BLaER1 (cell line): Measurements from ENCODE around the gene UGT1A8.
"Not testable (repeated sequence)": the region's sequence is repeated elsewhere in the genome, so short reads cannot be mapped to it uniquely, and the experiment has no call there.

ENCODE experiments used
- H3K27ac ChIP-seq: shearing (Covaris generic); formaldehyde crosslinking; 2 replicates; pipeline ENCODE4 v1.8.1; 2022
- H3K27me3 ChIP-seq: shearing (Covaris generic); formaldehyde crosslinking; 2 replicates; pipeline ENCODE4 v1.8.1; 2022
- H3K36me3 ChIP-seq: shearing (Covaris generic); formaldehyde crosslinking; 2 replicates; pipeline ENCODE4 v1.8.1; 2022
- H3K4me1 ChIP-seq: shearing (Covaris generic); formaldehyde crosslinking; 2 replicates; pipeline ENCODE4 v1.8.1; 2022
- H3K4me2 ChIP-seq: shearing (Covaris generic); formaldehyde crosslinking; 2 replicates; pipeline ENCODE4 v1.8.1; 2022
- H3K4me3 ChIP-seq: shearing (Covaris generic); formaldehyde crosslinking; 2 replicates; pipeline ENCODE4 v1.8.1; 2022
- H3K9ac ChIP-seq: shearing (Covaris generic); formaldehyde crosslinking; 2 replicates; pipeline ENCODE4 v1.8.1; 2022
- H3K9me3 ChIP-seq: shearing (Covaris generic); formaldehyde crosslinking; 2 replicates; pipeline ENCODE4 v1.8.1; 2022
- H4K20me1 ChIP-seq: shearing (Covaris generic); formaldehyde crosslinking; 2 replicates; pipeline ENCODE4 v1.8.1; 2022
- Cebpa-rat ChIP-seq: shearing (Covaris generic); IDR thresholded peaks from 2 replicates; pipeline ENCODE4 v1.8.1; 2022

The UGT1A8 gene

GRCh38 chr2:233745073-233745755, 127.8 kb downstream of the UGT1A8 start:
- Histone ChIP-seq H3K4me1 (no peaks in the 10 kb centered on the region), H3K4me2 (no peak overlapping the region), H3K9me3 (peaks cover 10% of the 10 kb centered on the region), H3K27me3 (no peaks in the 10 kb centered on the region), H3K27ac (no peak overlapping the region), H3K9ac (no peak overlapping the region), H4K20me1 (no peaks in the 10 kb centered on the region), H3K4me3 (no peak overlapping the region), H3K36me3 (no peaks in the 10 kb centered on the region)
- no peak for TF ChIP-seq Cebpa-rat

GRCh38 chr2:233745838-233746237, 128.4 kb downstream of the UGT1A8 start:
- H3K4me2 ChIP-seq, H4K20me1 ChIP-seq, H3K36me3 ChIP-seq, H3K27me3 ChIP-seq, H3K9ac ChIP-seq, H3K27ac ChIP-seq, H3K4me3 ChIP-seq, H3K4me1 ChIP-seq: not testable (repeated sequence)
- peaks cover 16% of the 10 kb centered on the region for H3K9me3 ChIP-seq

GRCh38 chr2:233746475-233747282, 129.2 kb downstream of the UGT1A8 start:
- no peaks in the 10 kb centered on the region for H4K20me1 ChIP-seq
- H3K4me3 ChIP-seq = no peak overlapping the region
- H3K27me3 ChIP-seq = no peaks in the 10 kb centered on the region
- no peaks in the 10 kb centered on the region for H3K36me3 ChIP-seq
- H3K27ac ChIP-seq = no peak overlapping the region
- no peak for TF ChIP-seq Cebpa-rat
- H3K4me1 ChIP-seq = no peaks in the 10 kb centered on the region
- peaks cover 25% of the 10 kb centered on the region for H3K9me3 ChIP-seq
- no peak overlapping the region for H3K4me2 ChIP-seq
- H3K9ac ChIP-seq = no peak overlapping the region

- no peaks in the 10 kb centered on the region for H3K27me3 ChIP-seq
- peaks cover 30% of the 10 kb centered on the region for H3K9me3 ChIP-seq
- no peak overlapping the region for H3K4me3 ChIP-seq
- H3K9ac ChIP-seq = no peak overlapping the region
- H3K36me3 ChIP-seq = no peaks in the 10 kb centered on the region
- H4K20me1 ChIP-seq = no peaks in the 10 kb centered on the region
- no peak overlapping the region for H3K27ac ChIP-seq
- H3K4me2 ChIP-seq = no peak overlapping the region
- no peaks in the 10 kb centered on the region for H3K4me1 ChIP-seq
- TF ChIP-seq Cebpa-rat = no peak
These were observed 129.8 kb downstream of the UGT1A8 start for GRCh38 chr2:233747283-233747544.

- H3K36me3 ChIP-seq, H3K27ac ChIP-seq: not testable (repeated sequence)
These were observed 133.3 kb downstream of the UGT1A8 start for GRCh38 chr2:233750689-233751088.

GRCh38 chr2:233751212-233752009, 134.0 kb downstream of the UGT1A8 start:
- H3K4me1 ChIP-seq, H3K9ac ChIP-seq, H3K4me3 ChIP-seq, H4K20me1 ChIP-seq, H3K27ac ChIP-seq, H3K36me3 ChIP-seq, H3K27me3 ChIP-seq, H3K4me2 ChIP-seq: not testable (repeated sequence)
- peaks cover 44% of the 10 kb centered on the region for H3K9me3 ChIP-seq

More at GRCh38 chr2:233750689-233751088, 133.3 kb downstream of the UGT1A8 start:
- H3K4me1 ChIP-seq, H3K4me3 ChIP-seq, H3K9ac ChIP-seq, H4K20me1 ChIP-seq, H3K27me3 ChIP-seq, H3K4me2 ChIP-seq: not testable (repeated sequence)
- peaks cover 44% of the 10 kb centered on the region for H3K9me3 ChIP-seq

GRCh38 chr2:233754872-233755611, 137.6 kb downstream of the UGT1A8 start:
- no peak for TF ChIP-seq Cebpa-rat
- Histone ChIP-seq H3K4me3 (no peak overlapping the region), H3K9me3 (peaks cover 35% of the 10 kb centered on the region), H4K20me1 (no peaks in the 10 kb centered on the region), H3K4me2 (no peak overlapping the region), H3K27ac (no peak overlapping the region), H3K36me3 (no peaks in the 10 kb centered on the region), H3K9ac (no peak overlapping the region), H3K27me3 (no peaks in the 10 kb centered on the region), H3K4me1 (no peaks in the 10 kb centered on the region)

- H3K4me3 ChIP-seq = no peak overlapping the region
- no peak overlapping the region for H3K9ac ChIP-seq
- H3K27ac ChIP-seq = no peak overlapping the region
- no peaks in the 10 kb centered on the region for H3K4me1 ChIP-seq
- H3K36me3 ChIP-seq = no peaks in the 10 kb centered on the region
- TF ChIP-seq Cebpa-rat = no peak
- H3K27me3 ChIP-seq = no peaks in the 10 kb centered on the region
- peaks cover 20% of the 10 kb centered on the region for H3K9me3 ChIP-seq
- H3K4me2 ChIP-seq = no peak overlapping the region
- H4K20me1 ChIP-seq = no peaks in the 10 kb centered on the region
These were observed 139.1 kb downstream of the UGT1A8 start for GRCh38 chr2:233756429-233757081.

- H3K9me3 ChIP-seq = peaks cover 6% of the 10 kb centered on the region
- no peak overlapping the region for H3K9ac ChIP-seq
- H3K4me3 ChIP-seq = no peak overlapping the region
- H3K36me3 ChIP-seq = no peaks in the 10 kb centered on the region
- H3K27ac ChIP-seq = no peak overlapping the region
- no peaks in the 10 kb centered on the region for H3K27me3 ChIP-seq
- no peak overlapping the region for H3K4me2 ChIP-seq
- TF ChIP-seq Cebpa-rat = no peak
- H4K20me1 ChIP-seq = no peaks in the 10 kb centered on the region
- H3K4me1 ChIP-seq = no peaks in the 10 kb centered on the region
These were observed 140.7 kb downstream of the UGT1A8 start for GRCh38 chr2:233758141-233758540.
